Activated CD8-positive, alpha-beta memory T cell treated with anti-CD3 and anti-CD28 coated beads, Interleukin-2, amount 10 ng/mL, durations not matched to agents 7 days and 5 days (primary cell): ENCODE measurements around the gene DPF3. TPM values are rescaled to one million over a fixed set of nuclear protein-coding genes. Genes with fewer than 3 reads are reported as not detected.
A peak's percentile ranks its signal among the peaks of the same experiment; 100 is the strongest.

Experiments
- ATAC-seq: fragments of 150-1000 bp; cut with Tn5 transposase; one replicate; pipeline ENCODE4 v1.10.0; 2021; ENCODE audit warnings: moderate library complexity
- CTCF ChIA-PET: fragments of 350-600 bp; sonication (Branson Sonifier 250); formaldehyde crosslinking; loops from one replicate; lab custom pipeline; 2021; ENCODE audit warnings: antibody characterized with exemption; lab: Charles Lee
- DNase-seq: peaks from one replicate; pipeline ENCODE4 v3.0.0-alpha.2; 2020
- H3K27ac Mint-ChIP-seq: one replicate; pipeline ENCODE4 v1.8.0; 2021; ENCODE audit warnings: mild to moderate bottlenecking, mixed read lengths
- H3K27me3 Mint-ChIP-seq: one replicate; pipeline ENCODE4 v1.8.0; 2021; ENCODE audit warnings: mixed read lengths
- H3K36me3 Mint-ChIP-seq: one replicate; pipeline ENCODE4 v1.8.0; 2021; ENCODE audit warnings: mild to moderate bottlenecking, mixed read lengths
- H3K4me1 Mint-ChIP-seq: one replicate; pipeline ENCODE4 v1.8.0; 2021; ENCODE audit warnings: mixed read lengths
- H3K4me3 Mint-ChIP-seq: one replicate; pipeline ENCODE4 v1.8.0; 2021; ENCODE audit warnings: mild to moderate bottlenecking, moderate library complexity, mixed read lengths
- H3K9me3 Mint-ChIP-seq: one replicate; pipeline ENCODE4 v1.8.0; 2022; ENCODE audit warnings: low read depth, mixed read lengths
- total RNA-seq, 2 experiments: library from RNA; stranded (reverse); gene quantifications; one replicate each; pipeline ENCODE4 v1.2.3, GENCODE V29; 2021

The DPF3 gene
- total RNA-seq, 2 experiments from 2014 or later = 10.2 to 12.2 TPM

- H3K36me3 Mint-ChIP-seq = peaks cover 3% of the 10 kb centered on the region
- H3K4me1 Mint-ChIP-seq = peaks cover 10% of the 10 kb centered on the region
- H3K4me3 Mint-ChIP-seq = no peak overlapping the region
- no peak overlapping the region for H3K27ac Mint-ChIP-seq
- DNase-seq = no peak
- no peak for ATAC-seq
- no peaks in the 10 kb centered on the region for H3K27me3 Mint-ChIP-seq
- no peaks in the 10 kb centered on the region for H3K9me3 Mint-ChIP-seq
- CTCF ChIA-PET = no interaction called here
Measured at GRCh38 chr14:72723858-72724530, 169.9 kb downstream of the DPF3 start.

GRCh38 chr14:72722201-72722785 is 171.6 kb downstream of the DPF3 start:
- DNase-seq = no peak
- no peak for ATAC-seq
- Mint-ChIP-seq H3K27me3 (no peaks in the 10 kb centered on the region), H3K4me1 (peaks cover 13% of the 10 kb centered on the region), H3K4me3 (no peak overlapping the region), H3K36me3 (peaks cover 2% of the 10 kb centered on the region), H3K9me3 (no peaks in the 10 kb centered on the region), H3K27ac (no peak overlapping the region)
- CTCF ChIA-PET = no interaction called here

GRCh38 chr14:72721083-72721482 is 172.8 kb downstream of the DPF3 start:
- H3K4me3 Mint-ChIP-seq = no peak overlapping the region
- H3K27me3 Mint-ChIP-seq = no peaks in the 10 kb centered on the region
- H3K4me1 Mint-ChIP-seq = peaks cover 23% of the 10 kb centered on the region
- ATAC-seq (peak; percentile 61), DNase-seq (no peak)
- no peaks in the 10 kb centered on the region for H3K9me3 Mint-ChIP-seq
- CTCF ChIA-PET = interaction anchor here (0.8 to 2.4 kb wide), 3 partner anchors 17 to 209 kb away, joined by 4 to 11 read pairs (median 4); no protein-coding TSS in a partner anchor
- H3K27ac Mint-ChIP-seq = no peak overlapping the region
- peaks cover 2% of the 10 kb centered on the region for H3K36me3 Mint-ChIP-seq

- Mint-ChIP-seq H3K9me3 (no peaks in the 10 kb centered on the region), H3K27me3 (peaks cover 4% of the 10 kb centered on the region), H3K4me3 (no peak overlapping the region), H3K4me1 (peaks cover 49% of the 10 kb centered on the region), H3K27ac (no peak overlapping the region), H3K36me3 (peaks cover 2% of the 10 kb centered on the region)
- ATAC-seq (no peak), DNase-seq (no peak)
- CTCF ChIA-PET = no interaction called here
Measured at GRCh38 chr14:72717220-72717619, 176.7 kb downstream of the DPF3 start.

- ATAC-seq = no peak
- Mint-ChIP-seq H3K36me3 (peaks cover 3% of the 10 kb centered on the region), H3K27ac (no peak overlapping the region), H3K9me3 (no peaks in the 10 kb centered on the region), H3K4me3 (no peak overlapping the region), H3K4me1 (peaks cover 46% of the 10 kb centered on the region), H3K27me3 (peaks cover 7% of the 10 kb centered on the region)
- no peak for DNase-seq
- CTCF ChIA-PET = no interaction called here
Measured at GRCh38 chr14:72716476-72716875, 177.4 kb downstream of the DPF3 start.

GRCh38 chr14:72715850-72716228 is 178.1 kb downstream of the DPF3 start:
- DNase-seq (no peak), ATAC-seq (no peak)
- Mint-ChIP-seq H3K9me3 (no peaks in the 10 kb centered on the region), H3K4me1 (peaks cover 41% of the 10 kb centered on the region), H3K4me3 (no peak overlapping the region), H3K36me3 (peaks cover 3% of the 10 kb centered on the region), H3K27me3 (peaks cover 7% of the 10 kb centered on the region), H3K27ac (no peak overlapping the region)
- CTCF ChIA-PET = interaction anchor here (0.5 kb wide), 1 partner anchor 240 kb away, joined by 4 read pairs; no protein-coding TSS in a partner anchor

GRCh38 chr14:72715215-72715849 is 178.6 kb downstream of the DPF3 start:
- Mint-ChIP-seq H3K27ac (no peak overlapping the region), H3K9me3 (no peaks in the 10 kb centered on the region)

GRCh38 chr14:72714871-72715214 is 179.1 kb downstream of the DPF3 start:
- DNase-seq = no peak
- no peak for ATAC-seq
- H3K9me3 Mint-ChIP-seq = no peaks in the 10 kb centered on the region
- no peak overlapping the region for H3K4me3 Mint-ChIP-seq
- peaks cover 38% of the 10 kb centered on the region for H3K4me1 Mint-ChIP-seq
- peaks cover 7% of the 10 kb centered on the region for H3K27me3 Mint-ChIP-seq
- H3K27ac Mint-ChIP-seq = peak overlapping the region; percentile 22
- peaks cover 3% of the 10 kb centered on the region for H3K36me3 Mint-ChIP-seq
- CTCF ChIA-PET = no interaction called here

More at GRCh38 chr14:72715215-72715849, 178.6 kb downstream of the DPF3 start:
- DNase-seq (no peak), ATAC-seq (no peak)
- H3K4me3 Mint-ChIP-seq = no peak overlapping the region
- CTCF ChIA-PET = interaction anchor here (0.5 kb wide), 1 partner anchor 241 kb away, joined by 4 read pairs; no protein-coding TSS in a partner anchor
- H3K36me3 Mint-ChIP-seq = peaks cover 3% of the 10 kb centered on the region
- peaks cover 7% of the 10 kb centered on the region for H3K27me3 Mint-ChIP-seq
- H3K4me1 Mint-ChIP-seq = peaks cover 38% of the 10 kb centered on the region

GRCh38 chr14:72714094-72714493 is 179.8 kb downstream of the DPF3 start:
- CTCF ChIA-PET = no interaction called here
- Mint-ChIP-seq H3K27ac (peak overlapping the region; percentile 62), H3K4me1 (peaks cover 38% of the 10 kb centered on the region), H3K9me3 (no peaks in the 10 kb centered on the region), H3K36me3 (peaks cover 3% of the 10 kb centered on the region), H3K27me3 (peaks cover 7% of the 10 kb centered on the region), H3K4me3 (peak overlapping the region; percentile 12)
- ATAC-seq (peak; percentile 76), DNase-seq (peak; percentile 86)

- Mint-ChIP-seq H3K4me3 (no peak overlapping the region), H3K36me3 (peaks cover 7% of the 10 kb centered on the region)
- no peak for ATAC-seq
Measured at GRCh38 chr14:72711936-72712335, 182.0 kb downstream of the DPF3 start.

GRCh38 chr14:72709916-72710611 is 183.8 kb downstream of the DPF3 start:
- H3K9me3 Mint-ChIP-seq = no peaks in the 10 kb centered on the region
- H3K4me1 Mint-ChIP-seq = peaks cover 32% of the 10 kb centered on the region
- H3K36me3 Mint-ChIP-seq = peaks cover 7% of the 10 kb centered on the region
- no peak for ATAC-seq
- DNase-seq = no peak
- H3K4me3 Mint-ChIP-seq = no peak overlapping the region
- H3K27ac Mint-ChIP-seq = no peak overlapping the region
- CTCF ChIA-PET = no interaction called here
- peaks cover 7% of the 10 kb centered on the region for H3K27me3 Mint-ChIP-seq

More at GRCh38 chr14:72711936-72712335, 182.0 kb downstream of the DPF3 start:
- CTCF ChIA-PET = no interaction called here
- Mint-ChIP-seq H3K4me1 (peaks cover 32% of the 10 kb centered on the region), H3K27ac (no peak overlapping the region), H3K9me3 (no peaks in the 10 kb centered on the region), H3K27me3 (peaks cover 7% of the 10 kb centered on the region)
- DNase-seq = no peak

- CTCF ChIA-PET = no interaction called here
- Mint-ChIP-seq H3K27ac (no peak overlapping the region), H3K27me3 (peaks cover 7% of the 10 kb centered on the region), H3K36me3 (peaks cover 7% of the 10 kb centered on the region), H3K4me1 (peaks cover 24% of the 10 kb centered on the region), H3K4me3 (no peak overlapping the region), H3K9me3 (no peaks in the 10 kb centered on the region)
- ATAC-seq (no peak), DNase-seq (no peak)
Measured at GRCh38 chr14:72708708-72709475, 185.0 kb downstream of the DPF3 start.

- no peak overlapping the region for H3K4me3 Mint-ChIP-seq
- CTCF ChIA-PET = no interaction called here
- no peak for DNase-seq
- no peaks in the 10 kb centered on the region for H3K9me3 Mint-ChIP-seq
- peaks cover 10% of the 10 kb centered on the region for H3K27me3 Mint-ChIP-seq
- H3K36me3 Mint-ChIP-seq = peaks cover 7% of the 10 kb centered on the region
- ATAC-seq = no peak
- H3K27ac Mint-ChIP-seq = no peak overlapping the region
- H3K4me1 Mint-ChIP-seq = peaks cover 18% of the 10 kb centered on the region
Measured at GRCh38 chr14:72708222-72708621, 185.7 kb downstream of the DPF3 start.
